ENCODE data around the gene TMCO4.
"Not testable (repeated sequence)": the region's sequence is repeated elsewhere in the genome, so short reads cannot be mapped to it uniquely, and the experiment has no call there.

The TMCO4 gene

GRCh38 chr1:19794583-19794982, 5.1 kb downstream of the TMCO4 start:
- Histone ChIP-seq H3K27me3 (ENCODE audit: insufficient read depth, low read depth) (no peaks in the 10 kb centered on the region), H2AFZ (ENCODE audit: low read depth) (no peak overlapping the region), H3K4me3 (IDR thresholded peaks at IDR 0.05; ENCODE audit: insufficient read depth, low read depth, low read length) (no peak overlapping the region), H3K79me2 (ENCODE audit: insufficient read depth, low read depth) (no peaks in the 10 kb centered on the region), H3K36me3 (ENCODE audit: insufficient read depth) (no peaks in the 10 kb centered on the region), H3K4me2 (no peak overlapping the region), H4K20me1 (ENCODE audit: insufficient read depth) (no peaks in the 10 kb centered on the region), H3K4me1 (ENCODE audit: low read depth, poor library complexity, severe bottlenecking) (peaks cover 21% of the 10 kb centered on the region), H3K27ac (no peak overlapping the region), H3K9ac (no peak overlapping the region)
- no peak for TF ChIP-seq CTCF (conservative IDR thresholded peaks at IDR 0.05; ENCODE audit: low read depth, low read length)

- no peak overlapping the region for H2AFZ ChIP-seq (ENCODE audit: low read depth)
- no peak overlapping the region for H3K4me3 ChIP-seq (IDR thresholded peaks at IDR 0.05; ENCODE audit: insufficient read depth, low read depth, low read length)
- H3K4me2 ChIP-seq, result no peak overlapping the region
- TF ChIP-seq CTCF (conservative IDR thresholded peaks at IDR 0.05; ENCODE audit: low read depth, low read length), result no peak
- no peak overlapping the region for H3K27ac ChIP-seq
- no peaks in the 10 kb centered on the region for H3K36me3 ChIP-seq (ENCODE audit: insufficient read depth)
- no peaks in the 10 kb centered on the region for H4K20me1 ChIP-seq (ENCODE audit: insufficient read depth)
- no peaks in the 10 kb centered on the region for H3K27me3 ChIP-seq (ENCODE audit: insufficient read depth, low read depth)
- no peak overlapping the region for H3K9ac ChIP-seq
- peaks cover 15% of the 10 kb centered on the region for H3K4me1 ChIP-seq (ENCODE audit: low read depth, poor library complexity, severe bottlenecking)
- no peaks in the 10 kb centered on the region for H3K79me2 ChIP-seq (ENCODE audit: insufficient read depth, low read depth)
These were observed 6.2 kb downstream of the TMCO4 start for GRCh38 chr1:19793360-19794046.

DNA sequence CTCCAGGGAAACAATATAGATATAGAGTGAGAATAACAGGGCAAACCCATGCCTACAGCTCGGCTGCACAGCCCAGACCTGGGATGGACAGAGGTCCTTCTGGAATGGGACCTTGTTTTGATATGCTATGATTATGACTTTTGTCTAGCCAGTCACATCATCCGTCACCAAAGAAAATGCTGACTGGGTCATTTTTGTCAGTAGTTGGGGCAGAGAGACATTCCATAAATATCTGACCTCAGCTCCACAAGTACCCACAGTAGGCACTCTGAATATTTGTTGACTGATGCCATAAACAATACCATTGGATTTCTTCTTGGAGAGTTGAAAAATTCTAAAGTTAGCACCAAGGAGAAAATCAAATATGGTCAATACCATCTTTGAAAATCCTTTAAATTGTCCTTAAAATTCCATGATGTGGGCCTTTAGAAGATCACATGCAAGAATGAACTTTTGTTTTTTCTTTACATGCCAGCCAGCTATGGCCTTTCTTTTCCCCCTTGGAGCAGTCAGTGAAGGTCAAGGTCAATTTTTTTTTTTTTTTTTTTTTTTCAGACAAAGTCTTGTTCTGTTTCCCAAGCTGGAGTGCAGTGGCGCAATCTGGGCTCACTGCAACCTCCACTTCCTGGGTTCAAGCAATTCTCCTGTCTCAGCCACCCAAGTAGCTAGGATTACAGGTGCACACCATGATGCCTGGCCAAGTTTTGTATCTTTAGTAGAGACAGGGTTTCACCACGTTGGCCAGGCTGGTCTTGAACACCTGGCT, 7.3 kb downstream of the TMCO4 start:
- H3K4me3 ChIP-seq (IDR thresholded peaks at IDR 0.05; ENCODE audit: insufficient read depth, low read depth, low read length), result no peak overlapping the region
- no peak overlapping the region for H2AFZ ChIP-seq (ENCODE audit: low read depth)
- no peak overlapping the region for H3K27ac ChIP-seq
- H3K4me1 ChIP-seq (ENCODE audit: low read depth, poor library complexity, severe bottlenecking), result peaks cover 16% of the 10 kb centered on the region
- H3K36me3 ChIP-seq (ENCODE audit: insufficient read depth), result no peaks in the 10 kb centered on the region
- H3K27me3 ChIP-seq (ENCODE audit: insufficient read depth, low read depth), result no peaks in the 10 kb centered on the region
- H3K4me2 ChIP-seq, result no peak overlapping the region
- no peak overlapping the region for H3K9ac ChIP-seq
- TF ChIP-seq CTCF (conservative IDR thresholded peaks at IDR 0.05; ENCODE audit: low read depth, low read length), result no peak
- no peaks in the 10 kb centered on the region for H4K20me1 ChIP-seq (ENCODE audit: insufficient read depth)
- H3K79me2 ChIP-seq (ENCODE audit: insufficient read depth, low read depth), result no peaks in the 10 kb centered on the region

GRCh38 chr1:19790061-19790975, 9.4 kb downstream of the TMCO4 start:
- H3K27me3 ChIP-seq (ENCODE audit: insufficient read depth, low read depth); H3K36me3 ChIP-seq (ENCODE audit: insufficient read depth); H3K79me2 ChIP-seq (ENCODE audit: insufficient read depth, low read depth); H4K20me1 ChIP-seq (ENCODE audit: insufficient read depth); H3K4me3 ChIP-seq (IDR thresholded peaks at IDR 0.05; ENCODE audit: insufficient read depth, low read depth, low read length); H3K9ac ChIP-seq; H3K27ac ChIP-seq; H3K4me2 ChIP-seq; H2AFZ ChIP-seq (ENCODE audit: low read depth): not testable (repeated sequence)
- peaks cover 18% of the 10 kb centered on the region for H3K4me1 ChIP-seq (ENCODE audit: low read depth, poor library complexity, severe bottlenecking)
